Adipose tissue (tissue), 3 donors: ENCODE results near the gene APOA4. TPM values are rescaled to one million over a fixed set of nuclear protein-coding genes. Genes with fewer than 3 reads are reported as not detected.
"Not testable (repeated sequence)": the region's sequence is repeated elsewhere in the genome, so short reads cannot be mapped to it uniquely, and the experiment has no call there.

ENCODE experiments used
- H3K27ac ChIP-seq: one replicate; pipeline ENCODE4 v1.5.1; 2013; ENCODE audit warnings: low read depth, low read length
- WGBS, 3 donors: extraction: QIAGEN DNeasy Blood & Tissue Kit; methylation state at CpG; one replicate each; pipeline ENCODE4 v1.1.7; 2013; 5-methylcytosine and 5-hydroxymethylcytosine counted together
- polyA plus RNA-seq, 3 donors: library from polyadenylated mRNA; stranded (reverse); fragments of 200-250 nt; gene quantifications; one replicate each; pipeline ENCODE4 v1.2.3, GENCODE V29; 2013
- donor health status: healthy with polysubstance abuse.
- donor health status: Bipolar disorder and iron deficiency.
- donor health status: healthy.

Gene APOA4
- polyA plus RNA-seq, 3 donors: 0.31 to 1.4 TPM; not detected in 1

GRCh38 chr11:116813781-116814471 lies 9.2 kb downstream of the APOA4 start:
- no peak overlapping the region for H3K27ac ChIP-seq
- WGBS, 3 donors: 56 to 72% (median 69%) methylated on average over 5 of the region's 5 CpGs

GRCh38 chr11:116813170-116813569 lies 9.9 kb downstream of the APOA4 start:
- WGBS, 3 donors: 90 to 94% (median 92%) methylated on average over 1 of the region's 1 CpG
- no peak overlapping the region for H3K27ac ChIP-seq

- no peak overlapping the region for H3K27ac ChIP-seq
- 84 to 97% (median 97%) methylated on average over 4 of the region's 4 CpGs for WGBS, 3 donors
Measured at GRCh38 chr11:116812109-116812508, 11.0 kb downstream of the APOA4 start.

GRCh38 chr11:116811194-116811593 lies 11.9 kb downstream of the APOA4 start:
- 72 to 83% (median 83%) methylated on average over 3 of the region's 3 CpGs for WGBS, 3 donors

GRCh38 chr11:116808262-116809175 lies 14.6 kb downstream of the APOA4 start:
- WGBS, 3 donors: 32 to 87% (median 82%) methylated on average over 14 of the region's 14 CpGs
- H3K27ac ChIP-seq: no peak overlapping the region

More at GRCh38 chr11:116811194-116811593, 11.9 kb downstream of the APOA4 start:
- no peak overlapping the region for H3K27ac ChIP-seq

GRCh38 chr11:116807601-116808261 lies 15.4 kb downstream of the APOA4 start:
- no peak overlapping the region for H3K27ac ChIP-seq
- 67 to 93% (median 90%) methylated on average over 6 of the region's 6 CpGs for WGBS, 3 donors

- H3K27ac ChIP-seq: no peak overlapping the region
- 60 to 65% (median 62%) methylated on average over 3 of the region's 3 CpGs for WGBS, 3 donors
Measured at GRCh38 chr11:116804001-116804400, 19.1 kb downstream of the APOA4 start.

GRCh38 chr11:116801662-116802061 lies 21.4 kb downstream of the APOA4 start:
- H3K27ac ChIP-seq: not testable (repeated sequence)

GRCh38 chr11:116800610-116801009 lies 22.5 kb downstream of the APOA4 start:
- no peak overlapping the region for H3K27ac ChIP-seq
- WGBS, 3 donors: 89 to 100% (median 92%) methylated on average over 2 of the region's 2 CpGs

GRCh38 chr11:116798368-116798767 lies 24.7 kb downstream of the APOA4 start:
- WGBS, 3 donors: 80 to 89% (median 81%) methylated on average over 5 of the region's 5 CpGs

GRCh38 chr11:116797816-116798215 lies 25.3 kb downstream of the APOA4 start:
- H3K27ac ChIP-seq: no peak overlapping the region
- 59 to 90% (median 88%) methylated on average over 5 of the region's 5 CpGs for WGBS, 3 donors

More at GRCh38 chr11:116798368-116798767, 24.7 kb downstream of the APOA4 start:
- no peak overlapping the region for H3K27ac ChIP-seq

GRCh38 chr11:116796548-116796947 lies 26.6 kb downstream of the APOA4 start:
- WGBS, 3 donors: 66 to 86% (median 72%) methylated on average over 1 of the region's 1 CpG
- H3K27ac ChIP-seq: no peak overlapping the region

- WGBS, 3 donors: 78 to 91% (median 82%) methylated on average over 2 of the region's 2 CpGs
- no peak overlapping the region for H3K27ac ChIP-seq
Measured at GRCh38 chr11:116794851-116795250, 28.3 kb downstream of the APOA4 start.

GRCh38 chr11:116793772-116794097 lies 29.4 kb downstream of the APOA4 start:
- 91 to 95% (median 92%) methylated on average over 1 of the region's 1 CpG for WGBS, 3 donors
- H3K27ac ChIP-seq: no peak overlapping the region

GRCh38 chr11:116792869-116793771 lies 30.0 kb downstream of the APOA4 start:
- 71 to 83% (median 73%) methylated on average over 8 of the region's 8 CpGs for WGBS, 3 donors
- H3K27ac ChIP-seq: no peak overlapping the region

GRCh38 chr11:116792144-116792868 lies 30.8 kb downstream of the APOA4 start:
- 64 to 81% (median 72%) methylated on average over 8 of the region's 8 CpGs for WGBS, 3 donors
- no peak overlapping the region for H3K27ac ChIP-seq

- H3K27ac ChIP-seq: no peak within 1 kb of the TSS
- WGBS, 3 donors: 88 to 93% (median 90%) methylated on average over 7 of the region's 7 CpGs
Measured at GRCh38 chr11:116791813-116792143, 31.3 kb downstream of the APOA4 start, which contains the start of gene APOA5. TSS of gene APOA5 (minus strand) at chr11:116791879. CDS start at chr11:116791860, 19 bp downstream.
